T-helper 2 cell treated with Interferon-gamma antibody and Interleukin-4, amounts not matched to agents 5 μg/mL and 100 μg/mL, for 36 hours (primary cell): Measurements from ENCODE around the gene ATR.
"Not testable (repeated sequence)": the region's sequence is repeated elsewhere in the genome, so short reads cannot be mapped to it uniquely, and the experiment has no call there.

Source experiments
- DNase-seq: peaks from one replicate; pipeline ENCODE4 v3.0.0; 2021; ENCODE audit warnings: low spot score
- H3K27ac Mint-ChIP-seq: one replicate; pipeline ENCODE4 v1.8.0; 2021; ENCODE audit warnings: mild to moderate bottlenecking, mixed read lengths
- H3K27me3 Mint-ChIP-seq: one replicate; pipeline ENCODE4 v1.8.0; 2021; ENCODE audit warnings: low read depth, mixed read lengths
- H3K36me3 Mint-ChIP-seq: one replicate; pipeline ENCODE4 v1.8.0; 2021; ENCODE audit warnings: low read depth, mixed read lengths
- H3K4me1 Mint-ChIP-seq: one replicate; pipeline ENCODE4 v1.8.0; 2021; ENCODE audit warnings: low read depth, mixed read lengths
- H3K4me3 Mint-ChIP-seq: one replicate; pipeline ENCODE4 v1.8.0; 2022; ENCODE audit warnings: mild to moderate bottlenecking, moderate library complexity, mixed read lengths
- H3K9me3 Mint-ChIP-seq: one replicate; pipeline ENCODE4 v1.8.0; 2021; ENCODE audit warnings: mixed read lengths

ATR gene

DNA sequence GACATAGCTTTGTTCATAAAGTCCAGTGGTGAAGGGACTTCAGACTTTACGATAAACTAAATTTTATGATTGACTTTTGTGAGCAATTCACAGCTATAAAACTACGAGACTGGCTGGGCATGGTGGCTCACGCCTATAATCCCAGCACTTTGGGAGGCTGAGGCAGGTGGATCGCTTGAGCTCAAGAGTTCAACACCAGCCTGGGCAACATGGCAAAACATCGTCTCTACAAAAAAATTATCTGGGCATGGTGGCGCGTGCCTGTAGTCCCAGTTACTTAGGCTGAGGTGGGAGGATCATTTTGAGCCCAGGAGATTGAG, 24.8 kb upstream of the ATR start:
- H3K27ac Mint-ChIP-seq, H3K4me1 Mint-ChIP-seq, DNase-seq, H3K9me3 Mint-ChIP-seq, H3K36me3 Mint-ChIP-seq, H3K4me3 Mint-ChIP-seq, H3K27me3 Mint-ChIP-seq: not testable (repeated sequence)

DNA sequence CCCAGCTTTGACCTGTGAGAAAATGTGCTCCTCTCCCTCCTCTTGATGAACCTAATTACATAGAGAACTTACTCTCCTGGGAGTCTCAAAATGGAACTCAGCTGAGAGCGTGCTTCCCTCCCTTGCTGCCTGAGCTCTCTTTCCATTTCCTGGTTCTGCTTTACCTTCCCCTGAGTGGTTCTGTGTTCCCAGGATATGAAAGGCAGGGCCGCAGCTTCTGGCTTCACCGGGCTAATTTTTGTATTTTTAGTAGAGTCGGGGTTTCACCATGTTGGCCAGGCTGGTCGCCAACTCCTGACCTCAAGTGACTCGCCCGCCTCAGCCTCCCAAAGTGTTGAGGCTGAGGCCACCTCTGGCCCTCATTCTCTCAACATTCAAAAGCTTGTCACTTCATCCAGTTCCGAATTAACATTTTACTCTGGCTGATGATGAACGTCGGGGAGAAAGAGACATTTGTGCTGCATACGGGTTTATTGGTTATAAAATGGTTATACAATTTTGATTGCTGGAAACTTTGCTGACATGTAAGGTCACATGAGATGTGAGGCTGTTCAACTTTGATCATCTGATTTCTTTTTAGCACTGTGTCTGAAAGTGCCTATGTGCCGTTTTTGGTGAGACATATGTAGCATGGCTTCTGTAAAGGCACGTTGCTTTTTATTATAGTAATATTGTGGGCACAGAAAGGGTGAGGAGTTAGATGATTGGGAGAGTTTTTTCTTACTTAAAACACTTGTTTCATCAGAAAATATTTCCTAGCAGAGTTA, 24.3 kb upstream of the ATR start:
- no peak overlapping the region for H3K4me3 Mint-ChIP-seq
- H3K27me3 Mint-ChIP-seq: no peaks in the 10 kb centered on the region
- peaks cover 7% of the 10 kb centered on the region for H3K4me1 Mint-ChIP-seq
- H3K36me3 Mint-ChIP-seq: no peaks in the 10 kb centered on the region
- no peak for DNase-seq
- no peak overlapping the region for H3K27ac Mint-ChIP-seq
- H3K9me3 Mint-ChIP-seq: no peaks in the 10 kb centered on the region

- DNase-seq: no peak
- Mint-ChIP-seq H3K36me3 (no peaks in the 10 kb centered on the region), H3K4me1 (peaks cover 14% of the 10 kb centered on the region), H3K9me3 (no peaks in the 10 kb centered on the region), H3K4me3 (no peak overlapping the region), H3K27me3 (no peaks in the 10 kb centered on the region), H3K27ac (no peak overlapping the region)
Observed at GRCh38 chr3:142601713-142602112, 23.2 kb upstream of the ATR start.

DNA sequence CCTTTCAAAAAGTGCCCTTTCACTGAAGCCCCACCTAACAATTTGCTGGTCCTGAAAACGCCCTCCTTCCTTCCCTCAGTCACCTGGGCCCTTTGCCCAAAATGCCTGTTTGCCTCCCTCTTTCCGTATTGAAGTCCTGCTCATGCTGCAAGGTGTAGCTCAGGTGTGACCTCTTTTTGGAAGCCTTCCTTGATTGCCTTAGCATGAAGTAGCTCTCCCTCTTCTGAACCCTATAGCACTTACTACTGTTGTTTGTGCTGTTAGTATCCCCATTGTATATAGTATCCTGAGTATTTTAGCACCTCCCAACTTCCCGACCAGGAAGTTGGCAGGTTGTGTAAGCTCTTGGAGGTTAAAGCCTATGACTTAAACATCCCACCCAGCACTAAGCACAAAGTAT, 19.4 kb upstream of the ATR start:
- H3K27ac Mint-ChIP-seq: peak overlapping the region; percentile 9
- no peaks in the 10 kb centered on the region for H3K27me3 Mint-ChIP-seq
- H3K9me3 Mint-ChIP-seq: no peaks in the 10 kb centered on the region
- peaks cover 16% of the 10 kb centered on the region for H3K4me1 Mint-ChIP-seq
- H3K4me3 Mint-ChIP-seq: peak overlapping the region; percentile 55
- H3K36me3 Mint-ChIP-seq: no peaks in the 10 kb centered on the region
- DNase-seq: no peak

DNA sequence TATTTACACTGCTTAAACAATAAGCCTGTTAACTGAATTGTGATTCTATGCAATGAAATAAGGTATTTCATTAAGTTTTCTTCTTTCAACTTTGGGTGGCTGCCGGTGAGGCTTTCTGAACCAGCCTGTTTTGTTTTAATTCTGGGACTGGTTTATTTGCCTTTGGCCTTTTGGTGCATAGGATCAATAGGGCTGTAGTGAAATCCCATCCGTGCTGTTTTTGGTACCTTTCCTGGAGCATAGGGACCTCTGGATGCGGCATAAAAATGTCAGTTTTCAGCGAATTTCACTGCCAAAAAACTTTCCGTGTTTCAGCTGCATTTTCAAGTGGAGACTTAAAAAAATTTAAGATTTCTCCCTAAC, 18.2 kb upstream of the ATR start:
- no peaks in the 10 kb centered on the region for H3K36me3 Mint-ChIP-seq
- no peak overlapping the region for H3K27ac Mint-ChIP-seq
- peaks cover 16% of the 10 kb centered on the region for H3K4me1 Mint-ChIP-seq
- peak overlapping the region; percentile 96 for H3K4me3 Mint-ChIP-seq
- no peaks in the 10 kb centered on the region for H3K27me3 Mint-ChIP-seq
- DNase-seq: no peak
- no peaks in the 10 kb centered on the region for H3K9me3 Mint-ChIP-seq

DNA sequence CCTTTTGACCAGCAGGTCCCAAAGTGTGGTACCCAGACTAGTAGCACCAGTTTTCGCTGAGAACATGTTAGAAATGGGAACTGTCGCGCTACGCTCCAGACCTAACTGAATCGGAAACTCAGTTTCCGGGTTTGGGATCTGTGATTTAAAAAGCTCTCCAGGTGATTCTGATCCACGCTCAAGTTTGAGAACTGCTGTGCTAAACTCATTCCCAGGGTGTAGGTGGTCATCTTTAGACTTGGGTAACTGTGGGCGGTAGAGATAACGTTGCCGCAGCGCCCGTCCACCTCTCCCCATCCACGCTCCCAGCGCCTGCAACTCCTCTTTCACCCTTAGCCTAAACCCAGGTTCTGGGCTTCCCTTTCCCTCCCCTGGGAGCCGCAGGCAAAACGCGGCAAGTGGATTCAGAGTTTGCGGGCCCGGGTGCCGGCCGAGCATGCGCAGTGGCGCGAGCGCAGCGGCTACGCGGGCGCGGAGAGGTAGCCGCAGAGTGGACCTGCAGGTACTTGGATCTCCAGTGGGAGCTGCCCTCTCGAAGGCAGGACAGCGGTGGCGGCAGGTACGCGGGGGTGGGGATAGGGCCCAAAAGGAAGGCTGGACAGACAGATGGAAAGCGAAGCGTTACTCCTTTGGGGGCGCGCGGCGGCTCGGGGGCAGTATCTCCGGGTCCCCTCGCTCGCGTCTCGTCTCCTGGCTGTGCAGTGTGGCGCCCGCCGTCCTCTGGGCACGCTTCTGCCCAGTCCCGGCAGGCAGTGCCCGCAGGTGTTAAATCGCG, 17.6 kb upstream of the ATR start, which contains the start of gene PLS1:
Gene PLS1 (plus strand): TSS at position 443 of the 775 bp plus-strand sequence. CDS start 67,845 bp downstream, outside the sequence.
- H3K9me3 Mint-ChIP-seq: no peaks in the 10 kb centered on the region
- peak within 1 kb of the TSS; percentile 78 for H3K27ac Mint-ChIP-seq
- H3K36me3 Mint-ChIP-seq: no peaks in the 10 kb centered on the region
- H3K27me3 Mint-ChIP-seq: no peaks in the 10 kb centered on the region
- peak; percentile 91 for DNase-seq
- peak within 1 kb of the TSS; percentile 96 for H3K4me3 Mint-ChIP-seq
- H3K4me1 Mint-ChIP-seq: peaks cover 16% of the 10 kb centered on the region

- Mint-ChIP-seq H3K27me3 (no peaks in the 10 kb centered on the region), H3K4me1 (peaks cover 16% of the 10 kb centered on the region), H3K4me3 (peak overlapping the region; percentile 96), H3K27ac (peak overlapping the region; percentile 43), H3K9me3 (no peaks in the 10 kb centered on the region), H3K36me3 (no peaks in the 10 kb centered on the region)
- DNase-seq: no peak
Observed at GRCh38 chr3:142595581-142595950, 17.0 kb upstream of the ATR start.

GRCh38 chr3:142595141-142595540, 16.6 kb upstream of the ATR start:
- no peak for DNase-seq
- H3K27ac Mint-ChIP-seq: no peak overlapping the region
- no peaks in the 10 kb centered on the region for H3K9me3 Mint-ChIP-seq
- H3K27me3 Mint-ChIP-seq: peaks cover 3% of the 10 kb centered on the region
- H3K4me3 Mint-ChIP-seq: peak overlapping the region; percentile 96
- H3K4me1 Mint-ChIP-seq: peaks cover 16% of the 10 kb centered on the region
- no peaks in the 10 kb centered on the region for H3K36me3 Mint-ChIP-seq

DNA sequence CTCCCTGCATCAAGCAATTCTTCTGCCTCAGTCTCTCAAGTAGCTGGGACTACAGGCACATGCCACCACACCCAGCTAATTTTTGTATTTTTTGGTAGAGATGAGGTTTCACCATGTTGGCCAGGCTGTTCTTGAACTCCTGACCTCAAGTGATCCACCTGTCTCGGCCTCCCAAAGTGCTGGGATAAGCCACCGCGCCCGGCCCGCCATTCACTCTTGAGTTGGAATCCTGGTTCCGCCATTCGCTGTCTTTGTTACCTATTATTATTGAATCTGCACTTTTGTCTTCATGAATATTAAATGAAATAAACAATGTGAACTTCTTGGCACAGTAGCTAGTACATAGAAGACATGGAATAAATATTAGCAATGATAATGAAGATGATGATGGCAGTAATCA, 13.7 kb upstream of the ATR start:
- not testable (repeated sequence) for H3K36me3 Mint-ChIP-seq, DNase-seq, H3K4me1 Mint-ChIP-seq, H3K27ac Mint-ChIP-seq, H3K9me3 Mint-ChIP-seq, H3K4me3 Mint-ChIP-seq
- H3K27me3 Mint-ChIP-seq: peaks cover 11% of the 10 kb centered on the region

DNA sequence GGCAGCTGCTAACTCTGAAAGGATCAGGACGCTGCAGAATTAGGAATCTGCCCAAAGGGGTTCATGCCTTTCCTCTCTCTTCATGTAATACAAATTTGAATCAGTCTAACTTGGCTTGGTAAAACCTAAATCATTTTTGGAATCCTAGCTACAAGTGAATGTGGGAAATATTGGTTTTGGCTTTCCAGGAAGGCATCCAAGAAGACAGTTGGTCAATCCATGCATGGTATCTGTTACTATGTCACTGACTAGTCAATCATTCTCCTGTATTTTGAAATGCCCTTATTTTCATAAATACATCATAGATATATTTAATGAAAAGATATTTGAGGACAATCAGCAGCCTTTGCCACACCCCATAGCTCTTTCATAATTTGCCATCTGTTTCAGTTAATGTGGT, 10.2 kb upstream of the ATR start:
- Mint-ChIP-seq H3K36me3 (no peaks in the 10 kb centered on the region), H3K4me1 (no peaks in the 10 kb centered on the region), H3K27ac (no peak overlapping the region), H3K4me3 (no peak overlapping the region), H3K9me3 (no peaks in the 10 kb centered on the region), H3K27me3 (peaks cover 28% of the 10 kb centered on the region)
- DNase-seq: no peak

- Mint-ChIP-seq H3K27ac (no peak overlapping the region), H3K9me3 (no peaks in the 10 kb centered on the region), H3K4me1 (no peaks in the 10 kb centered on the region), H3K27me3 (peaks cover 37% of the 10 kb centered on the region), H3K4me3 (no peak overlapping the region), H3K36me3 (no peaks in the 10 kb centered on the region)
- DNase-seq: no peak
Observed at GRCh38 chr3:142586803-142587406, 8.4 kb upstream of the ATR start.

- H3K27me3 Mint-ChIP-seq: peaks cover 20% of the 10 kb centered on the region
- H3K27ac Mint-ChIP-seq, H3K9me3 Mint-ChIP-seq, DNase-seq, H3K36me3 Mint-ChIP-seq, H3K4me3 Mint-ChIP-seq: not testable (repeated sequence)
- H3K4me1 Mint-ChIP-seq: peaks cover 16% of the 10 kb centered on the region
Observed at GRCh38 chr3:142581070-142581469, 2.5 kb upstream of the ATR start.

GRCh38 chr3:142580061-142580423, 1.5 kb upstream of the ATR start:
- Mint-ChIP-seq H3K9me3 (no peaks in the 10 kb centered on the region), H3K4me3 (peak overlapping the region; percentile 98), H3K4me1 (peaks cover 24% of the 10 kb centered on the region), H3K27ac (peak overlapping the region; percentile 96), H3K27me3 (peaks cover 19% of the 10 kb centered on the region), H3K36me3 (peaks cover 1% of the 10 kb centered on the region)
- no peak for DNase-seq

GRCh38 chr3:142577696-142578328, 721 bp downstream of the ATR start:
- Mint-ChIP-seq H3K4me1 (peaks cover 33% of the 10 kb centered on the region), H3K27me3 (peaks cover 5% of the 10 kb centered on the region), H3K9me3 (no peaks in the 10 kb centered on the region), H3K27ac (peak overlapping the region; percentile 96), H3K4me3 (peak overlapping the region; percentile 98), H3K36me3 (peaks cover 6% of the 10 kb centered on the region)
- no peak for DNase-seq
